B cell (primary cell): ENCODE data around the gene EVC.

Experiments
- CTCF ChIP-seq: fragments of 200-600 bp; IDR thresholded peaks from one replicate; pipeline ENCODE4 v1.8.0; 2022; ENCODE audit warnings: antibody characterized with exemption, mild to moderate bottlenecking
- EZH2 ChIP-seq: IDR thresholded peaks from 2 replicates; pipeline ENCODE4 v1.6.1; 2012; ENCODE audit warnings: borderline replicate concordance, low read depth, mild to moderate bottlenecking, moderate library complexity, low read length; ENCODE audit not compliant: insufficient read depth, poor library complexity, severe bottlenecking

- no peak for TF ChIP-seq EZH2
- TF ChIP-seq CTCF: no peak
These were observed 99.9 kb downstream of the EVC start for GRCh38 chr4:5810770-5811430.
